Chondrocyte (in vitro differentiated cells): Measurements from ENCODE around the gene NRIP1. TPM values are rescaled to one million over a fixed set of nuclear protein-coding genes. Genes with fewer than 3 reads are reported as not detected.

Source experiments
- DNase-seq: peaks from one replicate; pipeline ENCODE4 v3.0.0; 2021; ENCODE audit warnings: mixed read lengths, low spot score
- H3K27ac Mint-ChIP-seq: one replicate; pipeline ENCODE4 v1.8.0; 2021; ENCODE audit warnings: mild to moderate bottlenecking, moderate library complexity, mixed read lengths; ENCODE audit not compliant: unreplicated experiment
- H3K27me3 Mint-ChIP-seq: 2 replicates; pipeline ENCODE4 v1.8.0; 2021; ENCODE audit warnings: low read depth, mixed read lengths
- H3K36me3 Mint-ChIP-seq: 2 replicates; pipeline ENCODE4 v1.8.0; 2021; ENCODE audit warnings: low read depth, mixed read lengths
- H3K4me1 Mint-ChIP-seq: 2 replicates; pipeline ENCODE4 v1.8.0; 2021; ENCODE audit warnings: low read depth, mild to moderate bottlenecking, mixed read lengths
- H3K4me3 Mint-ChIP-seq: one replicate; pipeline ENCODE4 v1.8.0; 2021; ENCODE audit warnings: mild to moderate bottlenecking, moderate library complexity, mixed read lengths; ENCODE audit not compliant: unreplicated experiment
- H3K9me3 Mint-ChIP-seq: 2 replicates; pipeline ENCODE4 v1.8.0; 2021; ENCODE audit warnings: low read depth, mixed read lengths
- CTCF ChIP-seq: fragments of 200-600 bp; sonication (generic); IDR thresholded peaks from 2 replicates; pipeline ENCODE4 v1.5.0; 2021; ENCODE audit warnings: antibody characterized with exemption, mild to moderate bottlenecking, moderate library complexity
- total RNA-seq: library from RNA; stranded (reverse); gene quantifications from 3 replicates; pipeline ENCODE4 v1.2.1, GENCODE V29; 2021

The NRIP1 gene
- total RNA-seq, 1 donor from 2014 or later = 22.6 TPM

GRCh38 chr21:15053500-15053899 is 11.3 kb downstream of the NRIP1 start:
- H3K36me3 Mint-ChIP-seq = no peaks in the 10 kb centered on the region
- no peak overlapping the region for H3K4me3 Mint-ChIP-seq
- peaks cover 33% of the 10 kb centered on the region for H3K4me1 Mint-ChIP-seq
- no peak overlapping the region for H3K27ac Mint-ChIP-seq
- no peak for DNase-seq
- no peaks in the 10 kb centered on the region for H3K27me3 Mint-ChIP-seq
- TF ChIP-seq CTCF = no peak
- H3K9me3 Mint-ChIP-seq = no peaks in the 10 kb centered on the region

- Mint-ChIP-seq H3K27me3 (no peaks in the 10 kb centered on the region), H3K4me1 (peaks cover 31% of the 10 kb centered on the region), H3K9me3 (no peaks in the 10 kb centered on the region), H3K36me3 (no peaks in the 10 kb centered on the region), H3K27ac (no peak overlapping the region), H3K4me3 (no peak overlapping the region)
- DNase-seq = no peak
- TF ChIP-seq CTCF = no peak
Measured at GRCh38 chr21:15052459-15052763, 12.4 kb downstream of the NRIP1 start.

- Mint-ChIP-seq H3K36me3 (no peaks in the 10 kb centered on the region), H3K27ac (no peak overlapping the region), H3K4me3 (no peak overlapping the region), H3K27me3 (no peaks in the 10 kb centered on the region), H3K9me3 (peaks cover 2% of the 10 kb centered on the region), H3K4me1 (peaks cover 28% of the 10 kb centered on the region)
- DNase-seq = no peak
- TF ChIP-seq CTCF = no peak
Measured at GRCh38 chr21:15051644-15052458, 12.9 kb downstream of the NRIP1 start.

GRCh38 chr21:15050568-15051377 is 14.0 kb downstream of the NRIP1 start:
- TF ChIP-seq CTCF = no peak
- Mint-ChIP-seq H3K4me3 (no peak overlapping the region), H3K27ac (no peak overlapping the region), H3K27me3 (no peaks in the 10 kb centered on the region), H3K36me3 (no peaks in the 10 kb centered on the region), H3K9me3 (peaks cover 6% of the 10 kb centered on the region), H3K4me1 (peaks cover 27% of the 10 kb centered on the region)
- DNase-seq = no peak

- Mint-ChIP-seq H3K27ac (no peak overlapping the region), H3K4me1 (no peaks in the 10 kb centered on the region), H3K36me3 (no peaks in the 10 kb centered on the region), H3K9me3 (peaks cover 6% of the 10 kb centered on the region), H3K4me3 (no peak overlapping the region), H3K27me3 (no peaks in the 10 kb centered on the region)
- no peak for DNase-seq
- TF ChIP-seq CTCF = no peak
Measured at GRCh38 chr21:15045017-15045416, 19.8 kb downstream of the NRIP1 start.
